ENCODE measurements around the gene DGKH. TPM values are rescaled to one million over a fixed set of nuclear protein-coding genes. Genes with fewer than 3 reads are reported as not detected.

Gene DGKH
- total RNA-seq, 1 donor, result 16.0 TPM

DNA sequence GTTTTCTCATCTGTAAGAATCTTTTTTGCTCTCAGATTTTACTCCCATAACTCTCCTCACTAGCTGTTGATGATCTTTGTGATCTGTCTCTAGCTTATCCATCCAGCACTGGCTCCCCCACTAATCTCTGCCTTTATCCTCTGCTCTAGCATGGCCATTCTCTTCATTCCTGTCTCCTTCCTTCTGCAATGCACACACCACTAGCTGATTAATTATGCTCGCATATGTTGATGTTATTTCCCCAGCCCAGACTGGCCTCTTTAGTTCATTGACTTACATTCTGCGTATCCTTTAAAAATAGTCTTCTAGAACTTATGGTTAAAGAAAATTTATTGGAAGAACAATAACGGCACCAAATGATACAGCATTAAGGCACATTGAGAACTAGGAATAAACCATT, 52.5 kb downstream of the DGKH start:
- TF ChIP-seq, protein P1, sequence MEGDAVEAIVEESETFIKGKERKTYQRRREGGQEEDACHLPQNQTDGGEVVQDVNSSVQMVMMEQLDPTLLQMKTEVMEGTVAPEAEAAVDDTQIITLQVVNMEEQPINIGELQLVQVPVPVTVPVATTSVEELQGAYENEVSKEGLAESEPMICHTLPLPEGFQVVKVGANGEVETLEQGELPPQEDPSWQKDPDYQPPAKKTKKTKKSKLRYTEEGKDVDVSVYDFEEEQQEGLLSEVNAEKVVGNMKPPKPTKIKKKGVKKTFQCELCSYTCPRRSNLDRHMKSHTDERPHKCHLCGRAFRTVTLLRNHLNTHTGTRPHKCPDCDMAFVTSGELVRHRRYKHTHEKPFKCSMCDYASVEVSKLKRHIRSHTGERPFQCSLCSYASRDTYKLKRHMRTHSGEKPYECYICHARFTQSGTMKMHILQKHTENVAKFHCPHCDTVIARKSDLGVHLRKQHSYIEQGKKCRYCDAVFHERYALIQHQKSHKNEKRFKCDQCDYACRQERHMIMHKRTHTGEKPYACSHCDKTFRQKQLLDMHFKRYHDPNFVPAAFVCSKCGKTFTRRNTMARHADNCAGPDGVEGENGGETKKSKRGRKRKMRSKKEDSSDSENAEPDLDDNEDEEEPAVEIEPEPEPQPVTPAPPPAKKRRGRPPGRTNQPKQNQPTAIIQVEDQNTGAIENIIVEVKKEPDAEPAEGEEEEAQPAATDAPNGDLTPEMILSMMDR (IDR thresholded peaks at IDR 0.05; ENCODE audit: insufficient read depth, low read depth, low read length), result no peak
- no peak overlapping the region for H3K4me3 ChIP-seq (ENCODE audit: low read depth, low read length)
- no peak for DNase-seq (ENCODE audit: low read depth)

DNA sequence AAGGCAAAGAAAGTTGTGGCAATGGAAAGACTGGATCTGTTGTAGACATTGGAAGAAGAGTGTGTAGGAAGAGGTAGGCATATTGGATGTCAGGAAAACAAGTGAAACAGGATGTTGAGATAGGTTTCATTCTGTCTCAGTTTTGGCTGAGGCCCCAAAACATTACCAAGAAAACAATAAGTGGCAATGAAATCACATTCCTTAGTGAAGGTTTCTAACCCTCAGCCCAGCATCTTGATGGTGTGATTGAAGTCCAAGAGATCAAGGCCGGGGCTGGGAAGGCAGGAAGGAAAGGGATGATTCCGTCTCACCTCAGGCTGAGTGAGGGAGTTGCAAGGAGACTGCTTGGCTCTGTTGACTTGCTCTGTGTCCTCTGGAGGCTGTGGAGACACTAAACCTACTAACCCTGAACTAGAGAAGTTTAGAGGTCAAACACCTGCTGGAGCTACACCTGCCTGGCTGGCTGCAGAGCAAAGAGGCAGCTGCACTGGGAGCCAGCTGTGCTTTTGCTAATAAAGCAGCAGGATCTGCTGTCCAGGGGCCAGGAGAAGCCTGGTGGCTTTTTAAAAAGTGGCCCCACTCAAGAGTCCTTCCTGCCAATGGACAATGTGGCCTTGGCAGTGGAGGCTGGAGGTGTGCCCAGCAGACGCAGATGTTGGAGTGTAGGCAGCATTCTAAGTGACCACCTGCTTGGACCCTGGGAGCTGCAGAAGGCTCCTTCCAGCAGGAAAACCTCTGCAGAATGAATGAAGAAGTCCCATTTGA, 53.6 kb downstream of the DGKH start:
- DNase-seq (ENCODE audit: low read depth), result no peak
- TF ChIP-seq, protein P1 (IDR thresholded peaks at IDR 0.05; ENCODE audit: insufficient read depth, low read depth, low read length), result no peak
- no peak overlapping the region for H3K4me3 ChIP-seq (ENCODE audit: low read depth, low read length)

DNA sequence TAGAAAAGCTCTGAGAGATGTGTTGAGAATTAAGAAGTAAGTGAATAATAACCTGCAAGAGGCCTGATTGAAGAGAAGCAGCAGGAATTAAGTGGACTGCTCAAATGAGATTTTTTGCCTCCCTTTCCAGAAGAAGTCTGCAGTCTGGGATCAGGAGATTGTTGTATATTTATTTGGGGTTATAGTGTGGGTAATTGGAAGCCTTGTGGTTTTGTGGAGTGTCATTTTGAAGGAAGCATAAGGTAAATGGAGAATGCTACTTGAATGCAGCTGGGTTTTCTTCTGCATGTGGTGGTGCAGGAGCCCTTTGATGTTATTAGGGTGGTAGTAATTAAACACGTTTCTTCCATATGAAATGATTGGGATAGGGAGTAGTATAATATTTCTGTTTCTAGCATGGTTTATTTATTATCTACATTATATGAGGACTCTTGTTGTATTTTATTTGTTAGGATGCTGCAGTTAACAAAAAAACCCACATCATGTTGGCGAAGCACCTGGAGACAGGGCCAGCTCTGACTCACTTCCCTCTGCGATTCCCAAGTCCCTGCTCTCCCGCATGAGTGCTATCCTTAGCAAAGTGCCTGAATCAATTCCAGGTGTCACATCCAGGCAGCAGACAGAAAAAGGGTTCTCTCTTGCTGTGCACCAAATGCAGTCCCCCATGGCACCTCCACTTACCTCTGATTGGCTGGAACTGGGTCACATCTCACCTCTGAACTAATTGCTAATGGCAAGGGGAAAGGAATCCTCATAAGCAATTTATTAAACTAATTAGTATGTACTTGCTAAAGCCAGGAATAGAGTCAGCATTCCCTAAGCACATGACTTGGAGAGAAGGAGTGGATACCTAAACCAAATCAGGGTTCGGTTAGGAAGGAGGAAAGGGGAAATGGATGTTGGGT, 54.8 kb downstream of the DGKH start:
- no peak overlapping the region for H3K4me3 ChIP-seq (ENCODE audit: low read depth, low read length)
- DNase-seq (ENCODE audit: low read depth), result no peak
- TF ChIP-seq, protein P1 (IDR thresholded peaks at IDR 0.05; ENCODE audit: insufficient read depth, low read depth, low read length), result no peak

DNA sequence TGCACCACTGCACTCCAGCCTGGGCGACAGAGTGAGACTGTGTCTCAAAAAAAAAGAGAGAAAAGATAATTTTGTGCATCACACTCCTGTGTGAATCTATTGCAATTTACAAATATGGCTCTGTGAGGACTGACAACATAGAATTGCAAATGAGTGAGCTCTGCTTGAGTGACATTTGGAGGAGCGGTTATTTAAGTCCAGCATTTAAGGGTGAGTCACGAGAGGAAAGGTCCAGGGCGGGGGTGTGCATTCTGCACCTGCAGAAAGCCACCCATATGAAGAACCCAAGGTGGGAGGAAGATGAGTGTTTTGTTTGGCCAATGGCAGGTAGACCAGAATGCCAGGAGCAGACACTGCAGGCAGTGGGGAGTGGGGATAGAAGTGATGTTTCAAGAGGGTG, 58.5 kb downstream of the DGKH start:
- H3K4me3 ChIP-seq (ENCODE audit: low read depth, low read length), result no peak overlapping the region
- TF ChIP-seq, protein P1 (IDR thresholded peaks at IDR 0.05; ENCODE audit: insufficient read depth, low read depth, low read length), result no peak
- DNase-seq (ENCODE audit: low read depth), result no peak

DNA sequence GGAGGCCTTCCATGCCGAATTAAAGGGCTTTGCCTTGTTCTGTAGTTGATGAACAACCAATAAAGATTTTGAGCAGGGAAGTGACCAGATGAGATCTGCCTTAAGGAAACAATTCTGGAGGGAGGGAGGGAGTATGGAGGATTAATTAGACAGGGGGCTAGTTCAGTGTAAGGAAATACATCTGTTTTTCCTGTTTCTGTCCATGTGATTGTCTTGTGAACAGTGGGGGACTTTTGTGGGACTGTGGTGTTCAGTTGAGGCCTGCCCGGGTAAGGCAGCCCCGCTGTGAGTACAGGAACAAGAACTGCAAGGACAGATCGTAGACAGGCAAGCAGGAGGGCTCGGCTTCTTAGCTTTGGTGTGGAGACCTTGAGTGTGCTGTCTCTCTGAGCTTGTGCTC, 59.0 kb downstream of the DGKH start:
- no peak for DNase-seq (ENCODE audit: low read depth)
- no peak overlapping the region for H3K4me3 ChIP-seq (ENCODE audit: low read depth, low read length)
- TF ChIP-seq, protein P1 (IDR thresholded peaks at IDR 0.05; ENCODE audit: insufficient read depth, low read depth, low read length), result no peak

DNA sequence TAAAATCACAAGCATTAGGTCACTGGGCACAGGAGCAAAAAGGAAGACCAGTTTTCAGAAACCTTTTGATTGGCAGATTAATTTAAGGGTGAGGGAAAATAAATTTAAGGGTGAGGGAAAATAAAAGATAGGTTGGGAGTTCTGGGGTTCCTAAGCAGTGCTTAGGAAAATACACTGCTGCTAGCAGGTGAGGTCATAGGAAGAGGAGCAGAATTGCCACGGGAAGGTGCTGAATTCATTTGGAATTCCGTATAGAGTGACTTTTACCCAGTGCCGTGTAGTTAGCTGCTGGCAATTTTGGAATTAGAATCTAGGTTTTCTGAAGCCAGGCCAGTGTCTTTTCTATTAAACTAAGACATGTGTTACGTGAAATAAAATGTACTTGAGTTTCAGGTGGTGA, 59.8 kb downstream of the DGKH start:
- no peak overlapping the region for H3K4me3 ChIP-seq (ENCODE audit: low read depth, low read length)
- TF ChIP-seq, protein P1 (IDR thresholded peaks at IDR 0.05; ENCODE audit: insufficient read depth, low read depth, low read length), result no peak
- no peak for DNase-seq (ENCODE audit: low read depth)
